Mesothelial cell of epicardium (in vitro differentiated cells): Measurements from ENCODE around the gene PTPRZ1. TPM values are rescaled to one million over a fixed set of nuclear protein-coding genes. Genes with fewer than 3 reads are reported as not detected.

ENCODE experiments used
- DNase-seq, 2 experiments: peaks; one replicate each; pipeline ENCODE4 v3.0.0; 2021; ENCODE audit warnings: low spot score in 2 of 2; ENCODE audit not compliant: unreplicated experiment in 2 of 2
- H3K27ac Mint-ChIP-seq: 2 replicates; pipeline ENCODE4 v1.8.0; 2021; ENCODE audit warnings: mixed read lengths
- H3K27me3 Mint-ChIP-seq: 2 replicates; pipeline ENCODE4 v1.8.0; 2021; ENCODE audit warnings: low read depth, mixed read lengths
- H3K36me3 Mint-ChIP-seq: 2 replicates; pipeline ENCODE4 v1.8.0; 2021; ENCODE audit warnings: mixed read lengths
- H3K4me1 Mint-ChIP-seq: 2 replicates; pipeline ENCODE4 v1.8.0; 2021; ENCODE audit warnings: mixed read lengths
- H3K4me3 Mint-ChIP-seq: 2 replicates; pipeline ENCODE4 v1.8.0; 2021; ENCODE audit warnings: mild to moderate bottlenecking, moderate library complexity, mixed read lengths
- H3K9me3 Mint-ChIP-seq: 2 replicates; pipeline ENCODE4 v1.8.0; 2021; ENCODE audit warnings: mixed read lengths
- total RNA-seq: library from RNA; stranded (reverse); gene quantifications from 3 replicates; pipeline ENCODE4 v1.2.1, GENCODE V29; 2021
- TF ChIP-seq, protein P1 (sequence below): fragments of 200-600 bp; sonication (generic); IDR thresholded peaks from one replicate; pipeline ENCODE4 v1.5.0; 2021; ENCODE audit warnings: antibody characterized with exemption; ENCODE audit not compliant: unreplicated experiment

Gene PTPRZ1
- total RNA-seq, 1 donor from 2014 or later, result 3.4 TPM

- H3K9me3 Mint-ChIP-seq, result no peaks in the 10 kb centered on the region
- TF ChIP-seq, protein P1, sequence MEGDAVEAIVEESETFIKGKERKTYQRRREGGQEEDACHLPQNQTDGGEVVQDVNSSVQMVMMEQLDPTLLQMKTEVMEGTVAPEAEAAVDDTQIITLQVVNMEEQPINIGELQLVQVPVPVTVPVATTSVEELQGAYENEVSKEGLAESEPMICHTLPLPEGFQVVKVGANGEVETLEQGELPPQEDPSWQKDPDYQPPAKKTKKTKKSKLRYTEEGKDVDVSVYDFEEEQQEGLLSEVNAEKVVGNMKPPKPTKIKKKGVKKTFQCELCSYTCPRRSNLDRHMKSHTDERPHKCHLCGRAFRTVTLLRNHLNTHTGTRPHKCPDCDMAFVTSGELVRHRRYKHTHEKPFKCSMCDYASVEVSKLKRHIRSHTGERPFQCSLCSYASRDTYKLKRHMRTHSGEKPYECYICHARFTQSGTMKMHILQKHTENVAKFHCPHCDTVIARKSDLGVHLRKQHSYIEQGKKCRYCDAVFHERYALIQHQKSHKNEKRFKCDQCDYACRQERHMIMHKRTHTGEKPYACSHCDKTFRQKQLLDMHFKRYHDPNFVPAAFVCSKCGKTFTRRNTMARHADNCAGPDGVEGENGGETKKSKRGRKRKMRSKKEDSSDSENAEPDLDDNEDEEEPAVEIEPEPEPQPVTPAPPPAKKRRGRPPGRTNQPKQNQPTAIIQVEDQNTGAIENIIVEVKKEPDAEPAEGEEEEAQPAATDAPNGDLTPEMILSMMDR, result no peak
- H3K27me3 Mint-ChIP-seq, result no peaks in the 10 kb centered on the region
- H3K4me3 Mint-ChIP-seq, result no peak overlapping the region
- H3K36me3 Mint-ChIP-seq, result no peaks in the 10 kb centered on the region
- no peak overlapping the region for H3K27ac Mint-ChIP-seq
- no peaks in the 10 kb centered on the region for H3K4me1 Mint-ChIP-seq
- DNase-seq, result no peak
Measured at GRCh38 chr7:122013065-122013464, 140.1 kb downstream of the PTPRZ1 start.

GRCh38 chr7:122013630-122014029, 140.7 kb downstream of the PTPRZ1 start:
- H3K27ac Mint-ChIP-seq, result no peak overlapping the region
- no peaks in the 10 kb centered on the region for H3K36me3 Mint-ChIP-seq
- TF ChIP-seq, protein P1, result no peak
- no peaks in the 10 kb centered on the region for H3K4me1 Mint-ChIP-seq
- no peak overlapping the region for H3K4me3 Mint-ChIP-seq
- no peak for DNase-seq
- no peaks in the 10 kb centered on the region for H3K27me3 Mint-ChIP-seq
- H3K9me3 Mint-ChIP-seq, result no peaks in the 10 kb centered on the region

DNA sequence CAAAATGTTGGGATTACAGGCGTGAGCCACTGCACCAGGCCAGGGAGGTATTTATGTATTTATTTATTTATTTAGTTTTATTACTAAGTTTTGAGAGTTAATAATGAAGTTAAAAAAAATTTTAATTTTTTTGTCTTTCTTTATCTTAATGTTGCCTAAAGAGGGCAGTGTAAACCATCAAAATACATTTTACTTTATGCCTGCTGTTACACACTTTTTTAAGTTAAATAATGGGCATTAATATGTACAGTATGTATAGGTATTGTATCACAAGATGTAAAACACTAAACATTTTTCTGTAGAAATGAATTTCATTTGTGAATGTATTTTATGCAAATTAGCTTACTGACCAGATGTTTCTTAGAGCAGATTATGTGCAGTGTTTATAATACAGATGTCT, 141.7 kb downstream of the PTPRZ1 start:
- no peaks in the 10 kb centered on the region for H3K36me3 Mint-ChIP-seq
- H3K4me1 Mint-ChIP-seq, result no peaks in the 10 kb centered on the region
- H3K27me3 Mint-ChIP-seq, result no peaks in the 10 kb centered on the region
- TF ChIP-seq, protein P1, result peak; percentile 35
- DNase-seq, result no peak
- H3K4me3 Mint-ChIP-seq, result no peak overlapping the region
- H3K9me3 Mint-ChIP-seq, result no peaks in the 10 kb centered on the region
- H3K27ac Mint-ChIP-seq, result no peak overlapping the region

DNA sequence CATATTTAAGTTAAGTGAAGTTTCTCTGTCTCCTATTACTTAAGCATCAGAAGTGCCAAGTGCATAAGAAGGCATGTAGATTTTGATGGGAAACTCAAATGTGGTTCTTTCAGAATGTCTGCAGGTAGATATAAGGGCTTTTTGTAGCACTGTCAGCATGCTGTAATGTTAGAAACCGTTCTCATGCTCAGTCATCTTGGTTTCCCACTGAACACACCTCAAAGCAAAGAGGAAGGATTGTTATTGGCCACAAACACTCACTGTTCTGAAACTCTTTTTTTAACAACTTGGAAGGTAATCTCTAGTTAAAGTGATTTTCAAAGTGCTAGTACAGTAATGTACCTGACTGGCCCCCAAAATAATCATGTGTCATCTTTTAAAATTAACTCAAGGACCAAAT, 145.1 kb downstream of the PTPRZ1 start:
- peaks cover 2% of the 10 kb centered on the region for H3K27me3 Mint-ChIP-seq
- H3K4me1 Mint-ChIP-seq, result no peaks in the 10 kb centered on the region
- TF ChIP-seq, protein P1, result no peak
- H3K4me3 Mint-ChIP-seq, result no peak overlapping the region
- no peaks in the 10 kb centered on the region for H3K9me3 Mint-ChIP-seq
- no peak for DNase-seq
- H3K36me3 Mint-ChIP-seq, result no peaks in the 10 kb centered on the region
- H3K27ac Mint-ChIP-seq, result no peak overlapping the region

- Mint-ChIP-seq H3K27ac (no peak overlapping the region), H3K36me3 (no peaks in the 10 kb centered on the region), H3K4me3 (no peak overlapping the region), H3K4me1 (no peaks in the 10 kb centered on the region), H3K27me3 (peaks cover 5% of the 10 kb centered on the region), H3K9me3 (no peaks in the 10 kb centered on the region)
- DNase-seq, result no peak
- TF ChIP-seq, protein P1, result no peak
Measured at GRCh38 chr7:122027058-122027457, 154.1 kb downstream of the PTPRZ1 start.

- TF ChIP-seq, protein P1, result no peak
- no peaks in the 10 kb centered on the region for H3K27me3 Mint-ChIP-seq
- no peak overlapping the region for H3K27ac Mint-ChIP-seq
- no peak for DNase-seq
- H3K4me1 Mint-ChIP-seq, result no peaks in the 10 kb centered on the region
- no peaks in the 10 kb centered on the region for H3K36me3 Mint-ChIP-seq
- no peak overlapping the region for H3K4me3 Mint-ChIP-seq
- H3K9me3 Mint-ChIP-seq, result no peaks in the 10 kb centered on the region
Measured at GRCh38 chr7:122033641-122034040, 160.7 kb downstream of the PTPRZ1 start.
